T-helper 17 cell (primary cell): ENCODE data around the gene SIK3. TPM values are rescaled to one million over a fixed set of nuclear protein-coding genes. Genes with fewer than 3 reads are reported as not detected.
"Not testable (repeated sequence)": the region's sequence is repeated elsewhere in the genome, so short reads cannot be mapped to it uniquely, and the experiment has no call there.

Experiments
- ATAC-seq: fragments of 150-1000 bp; cut with Tn5 transposase; 2 replicates; pipeline ENCODE4 v1.10.0; 2021; ENCODE audit warnings: mild to moderate bottlenecking, moderate library complexity
- DNase-seq, 3 donors: peaks; one replicate each; pipeline versions ENCODE4 v3.0.0 to v3.0.0-alpha.2; 2020 to 2021
- H3K9me3 ChIP-seq: one replicate; pipeline ENCODE4 v1.7.0; 2013; ENCODE audit warnings: low read length, mild to moderate bottlenecking; ENCODE audit not compliant: control insufficient read depth, poor library complexity, severe bottlenecking
- H3K27ac Mint-ChIP-seq: one replicate; pipeline ENCODE4 v1.8.0; 2022; ENCODE audit warnings: mild to moderate bottlenecking, moderate library complexity, mixed read lengths
- H3K27me3 Mint-ChIP-seq: one replicate; pipeline ENCODE4 v1.8.0; 2022; ENCODE audit warnings: mixed read lengths
- H3K36me3 Mint-ChIP-seq: one replicate; pipeline ENCODE4 v1.8.0; 2022; ENCODE audit warnings: low read depth, mixed read lengths
- H3K4me1 Mint-ChIP-seq: one replicate; pipeline ENCODE4 v1.8.0; 2022; ENCODE audit warnings: mild to moderate bottlenecking, mixed read lengths
- H3K4me3 Mint-ChIP-seq: one replicate; pipeline ENCODE4 v1.8.0; 2022; ENCODE audit warnings: mild to moderate bottlenecking, moderate library complexity, mixed read lengths
- total RNA-seq, 4 donors: library from RNA in 2 of 4; stranded (reverse) in 2 of 4; gene quantifications; one replicate each; pipeline ENCODE4 v1.2.3 and lab custom pipeline; 2022 to 2026

SIK3 gene
- total RNA-seq, 2 donors from 2014 or later, result 82.7 to 87.5 TPM

GRCh38 chr11:117127171-117127901, 29.1 kb upstream of the SIK3 start:
- Mint-ChIP-seq H3K4me1 (peaks cover 5% of the 10 kb centered on the region), H3K27me3 (no peaks in the 10 kb centered on the region), H3K27ac (no peak overlapping the region), H3K36me3 (no peaks in the 10 kb centered on the region), H3K4me3 (no peak overlapping the region)
- ATAC-seq, result no peak
- no peaks in the 10 kb centered on the region for H3K9me3 ChIP-seq
- DNase-seq, result no peak

DNA sequence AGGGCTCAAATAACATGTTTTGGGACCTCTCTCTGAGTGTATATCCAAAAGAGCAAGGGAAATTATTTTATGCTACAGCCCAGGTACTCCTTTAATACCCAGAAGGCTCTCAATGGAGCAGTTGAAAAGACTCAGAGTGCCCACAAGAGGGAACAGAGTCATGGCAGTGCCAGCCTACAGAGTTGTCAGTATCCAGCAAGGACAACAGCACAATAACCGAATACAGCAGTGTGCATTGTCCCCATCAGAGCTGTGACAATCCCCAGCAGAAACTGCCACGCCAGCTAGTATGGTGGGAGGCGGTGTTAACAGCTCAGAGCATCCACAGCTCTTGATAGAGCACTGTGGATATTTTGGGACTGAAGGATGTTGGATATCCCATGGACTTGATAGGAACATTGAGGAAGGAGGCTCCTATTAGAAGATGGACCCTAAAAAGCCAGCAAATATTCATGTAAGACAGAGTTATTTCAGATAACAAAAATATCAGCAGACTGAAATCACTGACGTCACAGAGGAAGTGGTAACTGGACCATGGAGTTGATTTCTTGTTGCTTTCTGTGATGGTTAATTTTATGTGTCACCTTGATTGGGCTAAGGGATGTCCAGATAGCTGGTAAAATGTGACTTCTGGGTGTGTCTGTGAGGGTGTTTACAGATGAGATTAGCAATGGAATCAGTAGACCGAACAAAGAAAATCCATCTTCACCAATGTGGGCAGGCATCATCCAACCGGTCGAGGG, 28.2 kb upstream of the SIK3 start:
- Mint-ChIP-seq H3K27ac (no peak overlapping the region), H3K27me3 (no peaks in the 10 kb centered on the region), H3K4me1 (peaks cover 5% of the 10 kb centered on the region), H3K36me3 (no peaks in the 10 kb centered on the region), H3K4me3 (no peak overlapping the region)
- DNase-seq (no peak), ATAC-seq (no peak)
- H3K9me3 ChIP-seq, result no peaks in the 10 kb centered on the region

DNA sequence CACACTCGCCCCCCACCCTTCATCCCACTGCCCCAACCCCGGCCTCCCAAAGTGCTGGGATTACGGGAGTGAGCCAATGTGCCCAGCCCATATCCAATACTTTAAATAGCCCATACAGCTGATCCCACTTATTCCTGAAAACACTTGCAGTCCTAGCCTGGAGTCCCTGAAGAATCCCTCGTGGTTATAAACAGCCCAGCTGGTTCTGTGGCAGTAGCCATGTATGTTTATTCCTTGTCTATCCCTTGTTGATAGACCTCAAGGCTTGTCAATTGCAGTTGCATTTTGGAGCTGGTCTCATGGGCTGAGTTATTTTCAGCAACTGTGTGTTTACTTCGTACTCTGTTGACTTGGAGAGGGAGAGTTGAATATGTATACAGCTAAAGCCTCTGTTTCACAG, 24.3 kb upstream of the SIK3 start:
- H3K27me3 Mint-ChIP-seq, result no peaks in the 10 kb centered on the region

GRCh38 chr11:117121176-117121575, 22.9 kb upstream of the SIK3 start:
- Mint-ChIP-seq H3K4me3 (no peak overlapping the region), H3K4me1 (peaks cover 5% of the 10 kb centered on the region), H3K36me3 (no peaks in the 10 kb centered on the region), H3K27me3 (no peaks in the 10 kb centered on the region), H3K27ac (no peak overlapping the region)
- ATAC-seq (no peak), DNase-seq (no peak)
- H3K9me3 ChIP-seq, result no peaks in the 10 kb centered on the region

More for the DNA sequence above, 24.3 kb upstream of the SIK3 start:
- peaks cover 5% of the 10 kb centered on the region for H3K4me1 Mint-ChIP-seq
- ATAC-seq (no peak), DNase-seq (no peak)
- no peaks in the 10 kb centered on the region for H3K36me3 Mint-ChIP-seq
- H3K9me3 ChIP-seq, result no peaks in the 10 kb centered on the region
- H3K4me3 Mint-ChIP-seq, result no peak overlapping the region
- H3K27ac Mint-ChIP-seq, result no peak overlapping the region

DNA sequence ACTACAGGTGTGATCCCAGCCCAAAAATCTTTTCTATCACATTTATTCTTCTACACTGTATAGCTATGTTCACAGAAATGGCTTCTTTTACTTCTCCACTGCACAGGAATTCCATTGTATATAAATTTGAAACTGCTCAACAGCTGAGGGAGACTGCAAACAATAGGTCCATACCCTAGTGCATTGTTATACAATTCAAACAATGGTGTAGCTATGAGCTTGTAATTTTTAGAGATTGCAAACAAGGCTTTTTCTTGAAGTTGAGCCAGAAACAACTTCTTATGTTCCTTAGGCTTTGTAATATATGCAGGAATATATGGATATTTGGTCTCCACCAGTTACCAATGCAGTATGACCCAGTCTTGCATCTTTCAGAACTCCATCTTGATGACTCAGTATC, 19.5 kb upstream of the SIK3 start:
- Mint-ChIP-seq H3K4me3 (no peak overlapping the region), H3K27ac (no peak overlapping the region)

GRCh38 chr11:117112939-117113338, 14.7 kb upstream of the SIK3 start:
- H3K27me3 Mint-ChIP-seq, result not testable (repeated sequence)

More for the DNA sequence above, 19.5 kb upstream of the SIK3 start:
- no peaks in the 10 kb centered on the region for H3K9me3 ChIP-seq
- Mint-ChIP-seq H3K4me1 (no peaks in the 10 kb centered on the region), H3K36me3 (no peaks in the 10 kb centered on the region), H3K27me3 (no peaks in the 10 kb centered on the region)
- DNase-seq (no peak), ATAC-seq (no peak)

GRCh38 chr11:117112497-117112896, 14.3 kb upstream of the SIK3 start:
- not testable (repeated sequence) for ATAC-seq, H3K36me3 Mint-ChIP-seq, H3K4me1 Mint-ChIP-seq, H3K27ac Mint-ChIP-seq, H3K9me3 ChIP-seq, H3K27me3 Mint-ChIP-seq, H3K4me3 Mint-ChIP-seq, DNase-seq

More at GRCh38 chr11:117112939-117113338, 14.7 kb upstream of the SIK3 start:
- DNase-seq, H3K4me3 Mint-ChIP-seq, H3K36me3 Mint-ChIP-seq, H3K27ac Mint-ChIP-seq, H3K4me1 Mint-ChIP-seq, ATAC-seq, H3K9me3 ChIP-seq: not testable (repeated sequence)

DNA sequence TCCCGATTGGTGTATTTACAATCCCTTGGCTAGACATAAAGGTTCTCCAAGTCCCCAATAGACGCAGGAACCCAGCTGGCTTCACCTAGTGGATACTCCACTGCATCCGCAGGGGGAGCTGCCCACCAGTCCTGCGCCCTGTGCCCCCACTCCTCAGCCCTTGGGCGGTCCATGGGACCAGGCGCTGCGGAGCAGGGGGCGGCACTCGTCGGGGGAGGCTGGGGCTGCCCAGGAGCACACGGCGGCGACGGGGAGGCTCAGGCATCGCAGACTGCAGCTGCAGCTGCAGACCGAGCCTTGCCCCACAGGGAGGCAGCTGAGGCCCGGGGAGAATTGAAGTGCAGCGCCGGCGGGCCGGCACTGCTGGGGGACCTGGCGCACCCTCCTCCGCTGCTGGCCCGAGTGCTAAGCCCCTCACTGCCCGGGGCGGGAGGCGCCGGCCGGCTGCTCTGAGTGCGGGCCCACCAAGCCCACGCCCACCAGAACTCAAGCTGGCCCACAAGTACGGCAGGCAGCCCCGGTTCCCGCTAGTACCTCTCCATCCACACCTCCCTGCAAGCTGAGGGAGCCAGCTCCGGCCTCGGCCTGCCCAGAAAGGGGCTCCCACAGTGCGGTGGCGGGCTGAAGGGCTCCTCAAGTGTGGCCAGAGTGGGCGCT, 12.2 kb upstream of the SIK3 start:
- H3K36me3 Mint-ChIP-seq, result no peaks in the 10 kb centered on the region
- H3K4me1 Mint-ChIP-seq, result no peaks in the 10 kb centered on the region
- H3K27ac Mint-ChIP-seq, result no peak overlapping the region
- no peaks in the 10 kb centered on the region for H3K27me3 Mint-ChIP-seq
- H3K9me3 ChIP-seq, result no peaks in the 10 kb centered on the region
- no peak overlapping the region for H3K4me3 Mint-ChIP-seq
- ATAC-seq (no peak), DNase-seq (no peak)

DNA sequence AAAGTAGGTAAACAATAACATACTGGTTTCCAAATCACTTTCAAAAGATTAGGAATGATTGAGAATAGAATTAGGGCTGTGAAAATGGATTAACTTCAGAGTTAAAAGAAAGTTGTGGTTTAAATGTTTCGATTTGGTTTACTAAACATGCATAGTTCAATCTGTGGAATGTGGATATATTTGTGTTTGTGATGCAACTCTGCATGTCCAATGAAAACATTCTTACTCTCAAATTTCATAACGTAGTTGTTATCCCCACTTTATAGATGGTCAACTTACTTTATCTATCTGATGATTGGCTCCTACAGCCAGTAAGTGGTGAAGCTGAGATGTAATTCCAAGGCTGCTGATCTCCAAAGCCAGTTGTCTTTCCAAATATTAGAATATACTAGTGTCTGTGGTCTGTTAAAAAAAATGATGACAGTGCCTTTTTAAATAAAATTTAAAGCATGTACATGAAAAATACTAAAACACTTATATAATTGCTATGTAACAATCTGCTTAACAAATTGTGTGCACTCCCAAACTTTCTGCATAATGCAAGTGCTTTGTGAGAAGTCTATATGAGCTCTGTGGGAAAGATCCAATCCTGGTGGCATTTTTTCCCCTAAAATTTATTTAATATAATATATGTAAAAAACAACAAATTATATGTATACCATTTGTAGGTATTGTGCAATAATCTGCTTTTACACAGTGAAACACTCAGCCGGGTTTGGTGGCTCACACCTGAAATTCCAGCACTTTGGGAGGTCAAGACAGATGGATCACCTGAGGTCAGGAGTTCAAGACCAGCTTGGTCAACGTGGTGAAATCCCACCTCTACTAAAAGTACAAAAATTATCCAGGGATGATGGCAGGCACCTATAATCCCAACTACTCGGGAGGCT, 9.7 kb upstream of the SIK3 start:
- no peak overlapping the region for H3K4me3 Mint-ChIP-seq
- DNase-seq, result no peak

GRCh38 chr11:117100556-117100955, 2.3 kb upstream of the SIK3 start:
- no peaks in the 10 kb centered on the region for H3K9me3 ChIP-seq
- ATAC-seq (no peak), DNase-seq (no peak)
- no peak overlapping the region for H3K4me3 Mint-ChIP-seq
- H3K27ac Mint-ChIP-seq, result peak overlapping the region; percentile 97
- H3K27me3 Mint-ChIP-seq, result no peaks in the 10 kb centered on the region
- peaks cover 31% of the 10 kb centered on the region for H3K4me1 Mint-ChIP-seq
- peaks cover 5% of the 10 kb centered on the region for H3K36me3 Mint-ChIP-seq

More for the DNA sequence above, 9.7 kb upstream of the SIK3 start:
- Mint-ChIP-seq H3K4me1 (no peaks in the 10 kb centered on the region), H3K27ac (no peak overlapping the region), H3K27me3 (no peaks in the 10 kb centered on the region), H3K36me3 (no peaks in the 10 kb centered on the region)
- no peaks in the 10 kb centered on the region for H3K9me3 ChIP-seq
- ATAC-seq, result no peak

- no peak for ATAC-seq
- H3K9me3 ChIP-seq, result no peaks in the 10 kb centered on the region
- Mint-ChIP-seq H3K27ac (peak overlapping the region; percentile 97), H3K36me3 (peaks cover 5% of the 10 kb centered on the region), H3K27me3 (no peaks in the 10 kb centered on the region), H3K4me1 (peaks cover 38% of the 10 kb centered on the region), H3K4me3 (no peak overlapping the region)
- DNase-seq, result no peak
Measured at GRCh38 chr11:117099696-117100095, 1.5 kb upstream of the SIK3 start.

- Mint-ChIP-seq H3K36me3 (peaks cover 5% of the 10 kb centered on the region), H3K4me1 (peaks cover 51% of the 10 kb centered on the region), H3K4me3 (peak overlapping the region; percentile 100), H3K27ac (peak overlapping the region; percentile 98), H3K27me3 (no peaks in the 10 kb centered on the region)
- H3K9me3 ChIP-seq, result no peaks in the 10 kb centered on the region
- ATAC-seq, result no peak
- peak in 2 of 3 donors; percentile 10 to 30 for DNase-seq
Measured at GRCh38 chr11:117097389-117098268, 599 bp downstream of the SIK3 start.
